Osteocyte (in vitro differentiated cells): ENCODE results near the gene ANO3. TPM values are rescaled to one million over a fixed set of nuclear protein-coding genes. Genes with fewer than 3 reads are reported as not detected.

ENCODE experiments used
- DNase-seq: peaks from one replicate; pipeline ENCODE4 v3.0.0; 2021; ENCODE audit warnings: mixed read lengths; ENCODE audit not compliant: unreplicated experiment; ENCODE audit errors: extremely low spot score
- H3K27ac Mint-ChIP-seq: one replicate; pipeline ENCODE4 v1.8.0; 2021; ENCODE audit warnings: mild to moderate bottlenecking, mixed read lengths; ENCODE audit not compliant: unreplicated experiment
- H3K27me3 Mint-ChIP-seq: one replicate; pipeline ENCODE4 v1.8.0; 2021; ENCODE audit warnings: mixed read lengths; ENCODE audit not compliant: unreplicated experiment
- H3K36me3 Mint-ChIP-seq: one replicate; pipeline ENCODE4 v1.8.0; 2021; ENCODE audit warnings: mixed read lengths; ENCODE audit not compliant: unreplicated experiment
- H3K4me1 Mint-ChIP-seq: one replicate; pipeline ENCODE4 v1.8.0; 2021; ENCODE audit warnings: mixed read lengths; ENCODE audit not compliant: unreplicated experiment
- H3K4me3 Mint-ChIP-seq: one replicate; pipeline ENCODE4 v1.8.0; 2021; ENCODE audit warnings: mild to moderate bottlenecking, moderate library complexity, mixed read lengths; ENCODE audit not compliant: unreplicated experiment
- H3K9me3 Mint-ChIP-seq: one replicate; pipeline ENCODE4 v1.8.0; 2021; ENCODE audit warnings: mixed read lengths; ENCODE audit not compliant: unreplicated experiment
- CTCF ChIP-seq: fragments of 200-600 bp; sonication (generic); IDR thresholded peaks from 2 replicates; pipeline ENCODE4 v1.5.0; 2021; ENCODE audit warnings: antibody characterized with exemption, mild to moderate bottlenecking, moderate library complexity
- long read RNA-seq: library from polyadenylated mRNA; unstranded; transcript quantifications from one replicate; pipeline ENCODE4 v2.0.0, GENCODE V29; 2021
- total RNA-seq: library from RNA; stranded (reverse); gene quantifications from 2 replicates; pipeline ENCODE4 v1.2.1, GENCODE V29; 2021

ANO3 gene
- total RNA-seq = not detected in 2 replicates
- long read RNA-seq = 0 reads

GRCh38 chr11:26331911-26332571 lies at the start of gene ANO3:
TSS of gene ANO3 (plus strand) at chr11:26332130. CDS start at chr11:26332276, 146 bp downstream.
- TF ChIP-seq CTCF = peak; percentile 71
- no peak within 1 kb of the TSS for H3K27ac Mint-ChIP-seq
- H3K4me3 Mint-ChIP-seq = peak within 1 kb of the TSS; percentile 65
- peak; percentile 93 for DNase-seq
- peaks cover 34% of the 10 kb centered on the region for H3K27me3 Mint-ChIP-seq
- H3K4me1 Mint-ChIP-seq = peaks cover 18% of the 10 kb centered on the region
- no peaks in the 10 kb centered on the region for H3K36me3 Mint-ChIP-seq
- no peaks in the 10 kb centered on the region for H3K9me3 Mint-ChIP-seq

GRCh38 chr11:26283852-26284408 lies 48.0 kb upstream of the ANO3 start:
- DNase-seq = no peak
- no peaks in the 10 kb centered on the region for H3K9me3 Mint-ChIP-seq
- peaks cover 12% of the 10 kb centered on the region for H3K27me3 Mint-ChIP-seq
- H3K4me1 Mint-ChIP-seq = peaks cover 8% of the 10 kb centered on the region
- H3K4me3 Mint-ChIP-seq = peak overlapping the region; percentile 79
- no peak for TF ChIP-seq CTCF
- H3K27ac Mint-ChIP-seq = no peak overlapping the region
- no peaks in the 10 kb centered on the region for H3K36me3 Mint-ChIP-seq

- Mint-ChIP-seq H3K9me3 (no peaks in the 10 kb centered on the region), H3K27ac (no peak overlapping the region), H3K4me3 (no peak overlapping the region), H3K36me3 (no peaks in the 10 kb centered on the region), H3K4me1 (peaks cover 8% of the 10 kb centered on the region), H3K27me3 (peaks cover 10% of the 10 kb centered on the region)
- DNase-seq = no peak
- no peak for TF ChIP-seq CTCF
Measured at GRCh38 chr11:26285608-26286007, 46.3 kb upstream of the ANO3 start.

GRCh38 chr11:26286472-26287066 lies 45.4 kb upstream of the ANO3 start:
- H3K4me1 Mint-ChIP-seq = peaks cover 8% of the 10 kb centered on the region
- H3K27me3 Mint-ChIP-seq = peaks cover 17% of the 10 kb centered on the region
- no peaks in the 10 kb centered on the region for H3K9me3 Mint-ChIP-seq
- no peak overlapping the region for H3K4me3 Mint-ChIP-seq
- TF ChIP-seq CTCF = peak; percentile 55
- no peaks in the 10 kb centered on the region for H3K36me3 Mint-ChIP-seq
- DNase-seq = no peak
- H3K27ac Mint-ChIP-seq = no peak overlapping the region

GRCh38 chr11:26287067-26287518 lies 44.8 kb upstream of the ANO3 start:
- Mint-ChIP-seq H3K27me3 (peaks cover 20% of the 10 kb centered on the region), H3K9me3 (no peaks in the 10 kb centered on the region), H3K4me3 (no peak overlapping the region), H3K36me3 (no peaks in the 10 kb centered on the region), H3K4me1 (peaks cover 8% of the 10 kb centered on the region), H3K27ac (no peak overlapping the region)
- DNase-seq = no peak
- TF ChIP-seq CTCF = no peak
